HepG2 (cell line): ENCODE results near the gene ARR3. TPM values are rescaled to one million over a fixed set of nuclear protein-coding genes. Genes with fewer than 3 reads are reported as not detected.
"Not testable (repeated sequence)": the region's sequence is repeated elsewhere in the genome, so short reads cannot be mapped to it uniquely, and the experiment has no call there.

Experiments
- ATAC-seq: fragments of 200-7000 bp; cut with Tn5 transposase; 3 replicates; pipeline ENCODE4 v1.9.1; 2020; ENCODE audit warnings: mild to moderate bottlenecking, moderate library complexity
- BruUV-seq: library from RNA; stranded (reverse); fragments of 400-500 nt; replicated peaks from 2 replicates; lab custom pipeline; 2021; lab: Mats Ljungman, UMichigan
- CTCF ChIA-PET: fragments of 300-600 bp; formaldehyde crosslinking; extraction: SDS; loops from one replicate; lab custom pipeline; 2021; ENCODE audit warnings: low total read pairs, inconsistent platforms, low intra/inter-chr PET ratio; lab: Yijun Ruan, JAX
- POLR2A ChIA-PET: fragments of 350-600 bp; sonication (Branson Sonifier 250); formaldehyde crosslinking; loops from one replicate; lab custom pipeline; 2020; ENCODE audit warnings: antibody characterized with exemption, inconsistent platforms; lab: Yijun Ruan, JAX
- DNase-seq: peaks from one replicate; pipeline ENCODE4 v3.0.0-alpha.2; 2015; ENCODE audit warnings: low spot score
- FAIRE-seq: peaks from 3 replicates; lab custom pipeline; 2011; peaks lifted over from hg19 to GRCh38; lab: Jason Lieb, UNC
- H2AFZ ChIP-seq: one replicate; pipeline ENCODE4 v1.6.1; 2011; ENCODE audit warnings: low read length, inconsistent platforms
- H3K27ac ChIP-seq: fragments of 300-600 bp; 3 replicates; pipeline ENCODE4 v1.8.0; 2011; ENCODE audit warnings: mixed run types, mild to moderate bottlenecking, mixed read lengths, low read length, inconsistent platforms; ENCODE audit not compliant: insufficient read depth; ENCODE audit errors: extremely low read length
- H3K27me3 ChIP-seq, 2 experiments: fragments of 200-600 bp in 1 of 2; 2 replicates in 1 of 2; 3 replicates in 1 of 2; pipeline versions ENCODE4 v1.6.0 to v1.8.0; 2011; ENCODE audit warnings: low read length in 2 of 2, mild to moderate bottlenecking in 2 of 2, moderate library complexity in 2 of 2, inconsistent platforms in 1 of 2; ENCODE audit not compliant: insufficient read depth in 2 of 2, control insufficient read depth in 1 of 2
- H3K36me3 ChIP-seq, 2 experiments: fragments of 200-600 bp in 1 of 2; replicated peaks in 1 of 2; 2 replicates in 1 of 2; 3 replicates in 1 of 2; pipeline versions ENCODE4 v1.5.1 to v1.8.0; 2011; ENCODE audit warnings: low read length in 2 of 2, inconsistent platforms in 1 of 2; ENCODE audit not compliant: insufficient read depth in 2 of 2, control insufficient read depth in 1 of 2
- H3K4me1 ChIP-seq: 2 replicates; pipeline ENCODE4 v1.5.1; 2012; ENCODE audit warnings: low read length, inconsistent platforms; ENCODE audit not compliant: insufficient read depth
- H3K4me2 ChIP-seq: 2 replicates; pipeline ENCODE4 v1.6.0; 2011; ENCODE audit warnings: low read depth, low read length, inconsistent platforms
- H3K4me3 ChIP-seq, 3 experiments: fragments of 200-600 bp in 1 of 3; sonication (generic), shearing (Covaris generic) in 1 of 3; replicated peaks in 1 of 3; 2 replicates each; pipeline ENCODE4 v1.5.1; 2011 to 2016; ENCODE audit warnings: low read length in 3 of 3, inconsistent platforms in 2 of 3, low read depth in 2 of 3, mild to moderate bottlenecking in 2 of 3, control low read depth in 1 of 3, mixed read lengths in 1 of 3; ENCODE audit not compliant: insufficient read depth in 1 of 3
- H3K79me2 ChIP-seq: one replicate; pipeline ENCODE4 v1.6.1; 2011; ENCODE audit warnings: low read length, inconsistent platforms; ENCODE audit not compliant: insufficient read depth
- H3K9ac ChIP-seq: 2 replicates; pipeline ENCODE4 v1.6.0; 2011; ENCODE audit warnings: mild to moderate bottlenecking, low read depth, low read length, inconsistent platforms; ENCODE audit not compliant: insufficient read depth
- H3K9me3 ChIP-seq: 2 replicates; pipeline ENCODE4 v1.5.1; 2012; ENCODE audit warnings: mild to moderate bottlenecking, low read length
- H4K20me1 ChIP-seq: 2 replicates; pipeline ENCODE4 v1.6.0; 2011; ENCODE audit warnings: inconsistent platforms, mild to moderate bottlenecking, low read length, moderate library complexity; ENCODE audit not compliant: insufficient read depth
- AGO2 ChIP-seq: fragments of 200-400 bp; formaldehyde crosslinking; optimal IDR thresholded peaks from 2 replicates; pipeline ENCODE3; 2017; ENCODE audit warnings: mild to moderate bottlenecking, low read depth, low read length, moderate library complexity
- CHCHD3 ChIP-seq: sonication (generic); formaldehyde crosslinking; IDR thresholded peaks from 2 replicates; pipeline ENCODE4 v1.8.0; 2022; ENCODE audit warnings: mild to moderate bottlenecking, missing genetic modification reagents, moderate library complexity
- SP4 ChIP-seq: sonication (generic); formaldehyde crosslinking; IDR thresholded peaks from 2 replicates; pipeline ENCODE4 v1.8.1; 2023; ENCODE audit warnings: mild to moderate bottlenecking, missing genetic modification reagents
- ZBTB40 ChIP-seq, 2 experiments: fragments of 450-650 bp in 1 of 2; sonication (generic) in 1 of 2; formaldehyde crosslinking in 1 of 2; IDR thresholded peaks; 2 replicates each; pipeline versions ENCODE4 v1.6.1 to v1.8.0; 2016 to 2022; ENCODE audit warnings: antibody characterized with exemption in 1 of 2, mild to moderate bottlenecking in 1 of 2, missing genetic modification reagents in 1 of 2
- ZNF607 ChIP-seq: sonication (generic); formaldehyde crosslinking; IDR thresholded peaks from 2 replicates; pipeline ENCODE4 v1.5.1; 2020; ENCODE audit warnings: missing genetic modification reagents, mild to moderate bottlenecking, borderline replicate concordance
- ZNF841 ChIP-seq: sonication (generic); formaldehyde crosslinking; IDR thresholded peaks from 2 replicates; pipeline ENCODE4 v1.8.1; 2023; ENCODE audit warnings: missing genetic modification reagents, borderline replicate concordance
- WGBS: methylation state at CpG from one replicate; pipeline ENCODE4 v1.1.6; 2017; ENCODE audit warnings: low lambda C conversion rate; 5-methylcytosine and 5-hydroxymethylcytosine counted together
- in situ Hi-C: cut with HindIII; loops from 2 replicates; pipeline ENCODE4 v1.10.0; 2017; ENCODE audit warnings: low pct_unique_long_range_greater_than_20kb; ENCODE audit not compliant: extremely low pct_ligation_motif_present
- intact Hi-C: fragments of 100-400 bp; cut with micrococcal nuclease; formaldehyde crosslinking; loops from one replicate; pipeline ENCODE4 v1.10.0; 2022; ENCODE audit not compliant: unreplicated experiment
- polyA plus RNA-seq, 8 experiments: library from polyadenylated mRNA; depleted of rRNA in 3 of 8; stranded (reverse) in 7 of 8; unstranded in 1 of 8; fragments of >200 nt; fragmentation: Illumina TruSeq in 4 of 8; extraction: Trizol in 4 of 8; gene quantifications; 2 replicates each; pipeline versions ENCODE4 v1.2.1 to v1.2.3, GENCODE V29; 2011 to 2016; ENCODE audit warnings: low read depth in 4 of 8, missing spikeins in 1 of 8, mixed read lengths in 1 of 8; ENCODE audit not compliant: insufficient read depth in 1 of 8
- total RNA-seq, 5 experiments: library from RNA; depleted of rRNA; stranded (reverse); fragments of >200 nt; fragmentation: Illumina TruSeq; extraction: Trizol; gene quantifications; 2 replicates each; pipeline ENCODE4 v1.2.3, GENCODE V29; 2016; ENCODE audit warnings: low read depth in 1 of 5

The ARR3 gene
- total and polyA plus RNA-seq, 2 of the 13 experiments (the other 11 are each of a cell fraction or from before 2014, with no cell fraction given), result not detected

DNA sequence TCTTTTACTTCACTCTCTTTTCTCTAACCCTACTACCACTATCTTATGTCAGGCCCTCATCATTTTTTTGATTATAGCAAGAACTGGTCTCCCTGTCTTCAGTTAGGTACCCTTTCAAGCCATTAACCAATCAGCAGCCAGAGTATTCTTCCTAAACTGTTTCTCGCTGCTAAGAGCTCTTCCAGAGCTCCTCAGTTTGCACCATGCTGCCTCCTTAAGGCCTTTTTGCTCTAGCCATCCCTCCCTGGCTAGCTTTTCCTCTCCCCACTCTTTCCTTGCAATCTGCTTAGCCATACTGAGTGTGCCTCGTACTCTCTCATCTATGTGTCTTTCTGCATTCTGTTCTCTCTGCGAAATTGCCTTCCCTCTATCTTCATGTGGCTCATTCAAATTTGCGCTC lies 54.6 kb downstream of the ARR3 start (continued):
- TF ChIP-seq SP4 (CRISPR knock-in tag) (no peak), CHCHD3 (CRISPR knock-in tag) (no peak), ZNF841 (no peak)

- H2AFZ ChIP-seq, BruUV-seq, H3K4me3 ChIP-seq, CTCF ChIA-PET, H3K4me2 ChIP-seq, POLR2A ChIA-PET, H3K9me3 ChIP-seq, H3K4me1 ChIP-seq, FAIRE-seq, ATAC-seq, intact Hi-C loops, H3K36me3 ChIP-seq, H3K79me2 ChIP-seq, in situ Hi-C loops, H3K9ac ChIP-seq, H3K27me3 ChIP-seq, H4K20me1 ChIP-seq, DNase-seq, H3K27ac ChIP-seq: not testable (repeated sequence)
- WGBS, result 96% methylated on average over 6 of the region's 6 CpGs
Observed at GRCh38 chrX:70323628-70324027, 55.5 kb downstream of the ARR3 start.

DNA sequence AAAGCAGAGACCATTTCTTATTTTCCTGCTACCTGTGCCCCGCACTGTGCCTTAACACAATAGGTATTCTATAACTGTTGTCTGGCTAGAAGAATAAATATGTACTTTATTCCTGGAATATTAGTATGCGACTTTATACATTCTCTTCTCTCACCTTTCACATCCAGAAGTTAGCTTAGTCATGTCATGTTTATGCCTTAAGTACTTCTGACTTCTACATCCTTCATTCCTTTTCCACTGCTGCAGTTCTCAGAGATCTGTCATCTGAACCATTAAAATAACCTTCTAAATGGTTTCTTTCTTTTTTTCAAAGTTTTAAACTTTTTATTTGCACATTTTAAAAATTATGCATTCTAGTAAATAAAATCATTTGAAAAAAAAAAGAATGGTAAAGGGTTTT lies 56.2 kb downstream of the ARR3 start:
- WGBS, result 97% methylated on average over 2 of the region's 2 CpGs
- no peak overlapping the region for H2AFZ ChIP-seq
- in situ Hi-C loops, result no loop called here
- H3K4me1 ChIP-seq, result no peaks in the 10 kb centered on the region
- H3K9me3 ChIP-seq, result no peaks in the 10 kb centered on the region
- H3K4me3 ChIP-seq, result no peak overlapping the region
- H3K9ac ChIP-seq, result no peak overlapping the region
- H4K20me1 ChIP-seq, result no peaks in the 10 kb centered on the region
- DNase-seq (no peak), ATAC-seq (no peak), FAIRE-seq (no peak)
- 0 out of 5 replicates have a peak, but pooled peaks cover 0 to 5% of the 10 kb centered on the region in 2 experiments for H3K36me3 ChIP-seq
- no TSS peak for BruUV-seq
- H3K79me2 ChIP-seq, result no peaks in the 10 kb centered on the region
- ChIA-PET CTCF (no interaction called here), POLR2A (no interaction called here)
- no peaks in the 10 kb centered on the region for H3K27me3 ChIP-seq
- intact Hi-C loops, result no loop called here
- no peak overlapping the region for H3K27ac ChIP-seq
- H3K4me2 ChIP-seq, result no peak overlapping the region
- TF ChIP-seq AGO2, result no peak
- no peak for TF ChIP-seq ZNF607 (CRISPR knock-in tag)
- TF ChIP-seq ZBTB40 (IDR thresholded peaks at IDR 0.05), result no peak
- no peak for TF ChIP-seq ZBTB40 (CRISPR knock-in tag; IDR thresholded peaks at IDR 0.05)
